Heart left ventricle (tissue), 13 donors: ENCODE results near the gene CDH7.

Source experiments
- CTCF ChIP-seq, 12 donors: fragments of 200-600 bp; sonication (generic) in 4 of 12; IDR thresholded peaks; one replicate each; pipeline versions ENCODE4 v1.5.0 to v1.8.0; 2018 to 2022; ENCODE audit warnings: antibody characterized with exemption in 12 of 12, mild to moderate bottlenecking in 5 of 12
- POLR2A ChIP-seq, 2 donors: fragments of 450-650 bp; IDR thresholded peaks; one replicate each; pipeline ENCODE4 v1.6.1; 2017; ENCODE audit warnings: antibody characterized with exemption in 2 of 2, mild to moderate bottlenecking in 2 of 2, moderate library complexity in 2 of 2
- donor health status: ischemic (EF 13 %, LVEDD 7.1; RV severe dilation, severe dysfunction).
- donor health status: DM: no; HTN: yes; CAD: no.
- donor health status: DM: no; HTN: no; CAD: no.
- donor health status: ischemic (EF 25% LVEDD 6.9; RV normal size, moderate dysfunction).
- donor health status: ischemic (EF 25% LVEDD 5.7; RV mildly dilated, moderate dysfunction).
- donor health status: ischemic (EF 35%, LVEDD 5.7; RV mildly dilated, moderate dysfunction).
- donor health status: nonischemic (EF 11% LVEDD 7.7; RV severe dilation, severe dysfunction).
- donor health status: DM: yes; HTN: yes; CAD: no.
- donor health status: PGD.
- donor health status: ischemic (EF 29% LVEDD 5.4; RV normal size, mild dysfunction).
- donor health status: nonischemic (EF 23%, LVEDD 6.1; RV moderate dilation, normal function).

- TF ChIP-seq CTCF (IDR thresholded peaks at IDR 0.05): no peak
- TF ChIP-seq POLR2A (IDR thresholded peaks at IDR 0.05): no peak
Measured at GRCh38 chr18:65808759-65809158, 57.9 kb downstream of the CDH7 start.
